Heart right ventricle (tissue), 16 donors: ENCODE results near the gene HRH3. TPM values are rescaled to one million over a fixed set of nuclear protein-coding genes. Genes with fewer than 3 reads are reported as not detected.

Experiments
- ATAC-seq, 8 donors: fragments of 200-7000 bp; cut with Tn5 transposase; one replicate each; pipeline ENCODE4 v1.9.1; 2020; ENCODE audit warnings: mild to moderate bottlenecking in 8 of 8, moderate library complexity in 8 of 8, moderate number of reproducible peaks in 1 of 8
- DNase-seq, 2 donors: peaks; one replicate each; pipeline ENCODE4 v3.0.0-alpha.2; 2020
- H3K27ac ChIP-seq, 10 donors: fragments of 200-600 bp; sonication (generic) in 2 of 10; one replicate each; pipeline versions ENCODE4 v1.5.0 to v1.8.0; 2020 to 2022; ENCODE audit warnings: mild to moderate bottlenecking in 3 of 10
- H3K27me3 ChIP-seq, 7 donors: fragments of 200-600 bp; one replicate each; pipeline ENCODE4 v1.8.0; 2021 to 2022; ENCODE audit warnings: mild to moderate bottlenecking in 2 of 7
- H3K36me3 ChIP-seq, 9 donors: fragments of 200-600 bp; sonication (generic) in 1 of 9; one replicate each; pipeline versions ENCODE4 v1.5.0 to v1.8.0; 2020 to 2022; ENCODE audit warnings: mild to moderate bottlenecking in 2 of 9
- H3K4me1 ChIP-seq, 9 donors: fragments of 200-600 bp; sonication (generic) in 1 of 9; one replicate each; pipeline versions ENCODE4 v1.5.0 to v1.8.0; 2020 to 2022; ENCODE audit warnings: mild to moderate bottlenecking in 4 of 9
- H3K4me3 ChIP-seq, 10 donors: fragments of 200-600 bp; sonication (generic) in 2 of 10; one replicate each; pipeline versions ENCODE4 v1.5.0 to v1.8.0; 2020 to 2022; ENCODE audit warnings: mild to moderate bottlenecking in 7 of 10, moderate library complexity in 2 of 10
- H3K9me3 ChIP-seq, 11 donors: fragments of 200-600 bp in 10 of 11; sonication (generic) in 2 of 11; one replicate each; pipeline versions ENCODE4 v1.5.0 to v1.8.0; 2013 to 2022; ENCODE audit warnings: mild to moderate bottlenecking in 2 of 11, control low read depth in 1 of 11, moderate library complexity in 1 of 11
- WGBS, 2 donors: extraction: QIAGEN DNeasy Blood & Tissue Kit; methylation state at CpG; one replicate each; pipeline ENCODE4 v1.1.7; 2013; ENCODE audit warnings: inconsistent platforms in 1 of 2; 5-methylcytosine and 5-hydroxymethylcytosine counted together
- intact Hi-C, 10 donors: fragments of 100-400 bp; cut with DNase I; formaldehyde crosslinking; loops; one replicate each; pipeline versions ENCODE4 v1.11.1 to v1.14.2; 2022
- polyA plus RNA-seq, 2 donors: library from polyadenylated mRNA; stranded (reverse); fragments of 200-250 nt; gene quantifications; one replicate each; pipeline ENCODE4 v1.2.3, GENCODE V29; 2013
- total RNA-seq, 10 donors: library from RNA; stranded (reverse); fragmentation: NEBNext Ultra II Directional in 3 of 10; extraction: Animal tissue kit (Norgen Biotek cat#: 25700) in 3 of 10; gene quantifications; one replicate each; pipeline versions ENCODE4 v1.2.1 to v1.2.4, GENCODE V29; 2021 to 2023
- TF ChIP-seq, protein P1 (sequence below), 9 donors: fragments of 200-600 bp; sonication (generic) in 2 of 9; IDR thresholded peaks; one replicate each; pipeline versions ENCODE4 v1.5.0 to v1.8.0; 2021 to 2022; ENCODE audit warnings: antibody characterized with exemption in 9 of 9, mild to moderate bottlenecking in 5 of 9, moderate library complexity in 1 of 9
- donor health status: Arrhythmogenic right ventricular cardiomyopathy.
- donor health status: ischemic (EF 13 %, LVEDD 7.1; RV severe dilation, severe dysfunction).
- donor health status: healthy with polysubstance abuse.
- donor health status: DM: no; HTN: yes; CAD: no.
- donor health status: DM: no; HTN: no; CAD: no.
- donor health status: ischemic (EF 25% LVEDD 6.9; RV normal size, moderate dysfunction).
- donor health status: ischemic (EF 25% LVEDD 5.7; RV mildly dilated, moderate dysfunction).
- donor health status: healthy.
- donor health status: DM: yes; HTN: yes; CAD: no.
- donor health status: Ischemic cardiomyopathy.
- donor health status: ischemic (EF 35%, LVEDD 5.7; RV mildly dilated, moderate dysfunction).
- donor health status: nonischemic (EF 11% LVEDD 7.7; RV severe dilation, severe dysfunction).
- donor health status: DM: yes; HTN: yes; CAD: no.
- donor health status: PGD.
- donor health status: ischemic (EF 29% LVEDD 5.4; RV normal size, mild dysfunction).
- donor health status: nonischemic (EF 23%, LVEDD 6.1; RV moderate dilation, normal function).

HRH3 gene
- total and polyA plus RNA-seq, 12 donors: not detected

DNA sequence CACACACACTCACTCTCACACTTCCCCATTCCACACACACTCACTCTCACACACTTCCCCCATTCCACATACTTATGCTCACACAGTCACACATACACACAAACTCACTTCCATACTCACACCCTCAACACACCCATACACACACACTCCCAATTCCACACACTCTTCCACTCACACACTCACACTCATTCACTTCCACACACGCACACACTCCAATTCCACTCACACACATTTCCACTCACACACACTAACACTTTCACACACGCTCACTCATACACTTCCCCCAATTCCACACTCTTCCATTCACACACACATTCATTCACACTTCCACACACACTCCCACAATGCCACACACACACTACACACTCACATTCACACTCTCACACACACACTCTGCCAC is 10.2 kb upstream of the HRH3 start:
- H3K27me3 ChIP-seq: peaks cover 0 to 17% (median 5%) of the 10 kb centered on the region in 7 donors
- TF ChIP-seq, protein P1, sequence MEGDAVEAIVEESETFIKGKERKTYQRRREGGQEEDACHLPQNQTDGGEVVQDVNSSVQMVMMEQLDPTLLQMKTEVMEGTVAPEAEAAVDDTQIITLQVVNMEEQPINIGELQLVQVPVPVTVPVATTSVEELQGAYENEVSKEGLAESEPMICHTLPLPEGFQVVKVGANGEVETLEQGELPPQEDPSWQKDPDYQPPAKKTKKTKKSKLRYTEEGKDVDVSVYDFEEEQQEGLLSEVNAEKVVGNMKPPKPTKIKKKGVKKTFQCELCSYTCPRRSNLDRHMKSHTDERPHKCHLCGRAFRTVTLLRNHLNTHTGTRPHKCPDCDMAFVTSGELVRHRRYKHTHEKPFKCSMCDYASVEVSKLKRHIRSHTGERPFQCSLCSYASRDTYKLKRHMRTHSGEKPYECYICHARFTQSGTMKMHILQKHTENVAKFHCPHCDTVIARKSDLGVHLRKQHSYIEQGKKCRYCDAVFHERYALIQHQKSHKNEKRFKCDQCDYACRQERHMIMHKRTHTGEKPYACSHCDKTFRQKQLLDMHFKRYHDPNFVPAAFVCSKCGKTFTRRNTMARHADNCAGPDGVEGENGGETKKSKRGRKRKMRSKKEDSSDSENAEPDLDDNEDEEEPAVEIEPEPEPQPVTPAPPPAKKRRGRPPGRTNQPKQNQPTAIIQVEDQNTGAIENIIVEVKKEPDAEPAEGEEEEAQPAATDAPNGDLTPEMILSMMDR (IDR thresholded peaks at IDR 0.05): no peak
- no peaks in the 10 kb centered on the region for H3K36me3 ChIP-seq
- intact Hi-C loops: loop anchor here in 1 of 10 donors (5.0 kb wide), 1 partner anchor 43 kb away; no protein-coding TSS in a partner anchor
- ATAC-seq: no peak
- no peak for DNase-seq
- H3K9me3 ChIP-seq: peaks cover 0 to 4% (median 0%) of the 10 kb centered on the region in 11 donors
- H3K4me1 ChIP-seq: peaks cover 0 to 21% (median 10%) of the 10 kb centered on the region in 9 donors
- H3K27ac ChIP-seq: no peak overlapping the region
- whole genome bisulfite sequencing, 2 donors: 96 to 98% methylated on average over 2 of the region's 2 CpGs
- H3K4me3 ChIP-seq: no peak overlapping the region

DNA sequence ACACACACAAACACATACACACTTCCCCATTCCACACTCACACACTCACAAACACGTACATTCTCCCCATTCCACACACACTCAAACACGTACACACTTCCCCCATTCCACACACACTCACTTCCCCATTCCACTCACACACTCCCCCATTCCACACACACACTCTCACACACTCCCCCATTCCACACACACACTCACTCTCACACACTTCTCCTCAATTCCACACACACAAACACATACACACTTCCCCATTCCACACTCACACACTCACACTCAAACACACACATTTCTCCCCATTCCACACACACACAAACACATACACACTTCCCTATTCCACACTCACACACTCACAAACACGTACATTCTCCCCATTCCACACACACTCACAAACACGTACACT is 9.6 kb upstream of the HRH3 start:
- no peak for ATAC-seq
- H3K9me3 ChIP-seq: peaks cover 0 to 4% (median 0%) of the 10 kb centered on the region in 11 donors
- H3K4me1 ChIP-seq: peaks cover 0 to 16% (median 10%) of the 10 kb centered on the region in 9 donors
- H3K27me3 ChIP-seq: peaks cover 0 to 22% (median 9%) of the 10 kb centered on the region in 7 donors
- WGBS, 2 donors: 75 to 81% methylated on average over 4 of the region's 4 CpGs
- no peaks in the 10 kb centered on the region for H3K36me3 ChIP-seq
- TF ChIP-seq, protein P1 (IDR thresholded peaks at IDR 0.05): no peak
- H3K27ac ChIP-seq: no peak overlapping the region
- intact Hi-C loops: loop anchor here in 1 of 10 donors (5.0 kb wide), 1 partner anchor 42 kb away; no protein-coding TSS in a partner anchor
- no peak overlapping the region for H3K4me3 ChIP-seq
- DNase-seq: no peak

DNA sequence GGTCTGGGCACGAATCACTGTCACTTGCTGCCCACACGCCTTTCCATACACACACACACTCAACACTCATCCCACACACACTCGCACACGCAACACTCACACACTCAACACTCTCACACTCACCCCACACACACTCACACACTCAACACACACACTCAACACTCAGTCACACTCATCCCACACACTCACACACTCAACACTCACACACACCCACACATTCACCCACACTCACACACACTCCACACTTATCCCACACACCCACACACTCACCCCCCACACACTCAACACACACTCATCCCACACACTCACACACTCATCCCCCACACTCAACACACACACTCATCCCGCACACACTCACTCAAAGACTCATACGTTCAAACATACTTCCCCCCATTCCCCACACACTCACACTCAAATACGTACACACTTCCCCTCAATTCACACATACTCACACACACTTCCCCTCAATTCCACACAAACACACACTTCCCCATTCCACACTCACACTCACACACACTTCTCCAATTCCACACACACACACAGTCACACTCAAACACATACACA is 9.0 kb upstream of the HRH3 start:
- WGBS, 2 donors: 77 to 87% methylated on average over 7 of the region's 7 CpGs

DNA sequence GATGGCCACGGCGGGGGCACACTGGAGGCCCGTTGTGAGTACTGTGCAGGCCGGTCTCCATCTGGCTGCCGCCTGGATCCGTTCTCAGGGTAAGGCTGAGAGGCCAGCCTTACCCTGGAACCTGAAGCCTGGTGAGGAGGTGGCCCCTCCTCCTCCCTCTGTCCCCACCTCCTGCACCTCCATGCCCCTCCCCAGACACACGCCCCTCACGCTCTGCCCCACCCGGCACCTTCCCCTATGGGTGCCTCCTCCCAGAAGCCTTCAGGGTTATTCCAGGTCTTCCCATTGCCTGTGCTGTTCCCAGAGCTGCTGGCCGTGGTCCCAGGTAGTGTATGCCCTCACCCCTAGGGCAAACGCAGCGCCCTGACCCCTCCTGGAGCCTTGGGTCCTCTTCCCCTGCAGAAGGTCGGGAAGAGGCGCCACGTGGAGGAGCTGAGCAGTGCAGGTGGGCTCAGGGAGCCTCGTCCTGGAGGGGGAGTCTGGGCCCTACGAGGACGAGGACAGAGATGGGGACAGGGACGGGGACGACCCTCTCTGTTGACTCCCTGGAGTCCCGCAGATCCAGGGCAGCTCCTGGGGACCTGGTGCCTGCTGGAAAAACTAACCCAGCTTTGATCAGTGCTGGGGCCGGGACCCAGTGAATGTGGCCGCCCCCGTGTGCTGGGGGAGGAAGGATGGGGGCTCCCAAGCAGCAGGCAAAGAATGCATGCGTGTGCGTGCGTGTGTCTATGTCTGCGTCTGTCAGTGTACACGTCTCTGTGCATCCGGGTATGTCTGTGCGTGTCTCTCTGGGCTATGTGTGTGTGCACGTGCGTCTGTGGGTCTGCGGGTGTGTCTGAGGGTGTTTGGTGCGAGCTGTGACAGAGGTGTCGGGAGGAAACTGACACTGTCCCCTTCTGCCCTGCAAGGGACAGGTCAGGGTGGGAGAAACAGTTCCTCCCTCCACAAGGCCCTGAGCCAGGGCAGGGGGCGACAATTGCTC is 8.2 kb upstream of the HRH3 start:
- H3K4me1 ChIP-seq: peaks cover 0 to 4% (median 3%) of the 10 kb centered on the region in 9 donors
- H3K36me3 ChIP-seq: no peaks in the 10 kb centered on the region
- H3K4me3 ChIP-seq: no peak overlapping the region
- intact Hi-C loops: no loop called here
- H3K27ac ChIP-seq: no peak overlapping the region
- peaks cover 0 to 36% (median 19%) of the 10 kb centered on the region in 7 donors for H3K27me3 ChIP-seq
- H3K9me3 ChIP-seq: no peaks in the 10 kb centered on the region
- ATAC-seq: peak in 2 of 8 donors; percentile 7 to 15
- TF ChIP-seq, protein P1 (IDR thresholded peaks at IDR 0.05): no peak
- no peak for DNase-seq
- WGBS, 2 donors: 57 to 59% methylated on average over 34 to 37 of the region's 37 CpGs

More for the DNA sequence above, 9.0 kb upstream of the HRH3 start:
- DNase-seq: no peak
- H3K36me3 ChIP-seq: no peaks in the 10 kb centered on the region
- intact Hi-C loops: no loop called here
- ATAC-seq: no peak
- H3K9me3 ChIP-seq: peaks cover 0 to 4% (median 0%) of the 10 kb centered on the region in 11 donors
- H3K4me3 ChIP-seq: no peak overlapping the region
- TF ChIP-seq, protein P1 (IDR thresholded peaks at IDR 0.05): no peak
- peaks cover 0 to 10% (median 7%) of the 10 kb centered on the region in 9 donors for H3K4me1 ChIP-seq
- H3K27ac ChIP-seq: no peak overlapping the region
- peaks cover 0 to 28% (median 13%) of the 10 kb centered on the region in 7 donors for H3K27me3 ChIP-seq
